Measurements from ENCODE around the gene PLD1.

Gene PLD1

GRCh38 chr3:171602072-171602471 is 208.2 kb downstream of the PLD1 start:
- no peak for DNase-seq (ENCODE audit: low read depth)
- H3K4me3 ChIP-seq (ENCODE audit: low read depth, low read length), result no peak overlapping the region
- TF ChIP-seq CTCF (IDR thresholded peaks at IDR 0.05; ENCODE audit: low read depth, low read length) (no peak), MAX (IDR thresholded peaks at IDR 0.05; ENCODE audit: low read depth, low read length) (no peak), POLR2A (IDR thresholded peaks at IDR 0.05; ENCODE audit: extremely low read depth, insufficient read length) (no peak), MYC (IDR thresholded peaks at IDR 0.05; ENCODE audit: low read depth, low read length) (no peak)

- no peak for DNase-seq (ENCODE audit: low read depth)
- H3K4me3 ChIP-seq (ENCODE audit: low read depth, low read length), result no peak overlapping the region
- TF ChIP-seq MAX (IDR thresholded peaks at IDR 0.05; ENCODE audit: low read depth, low read length) (no peak), MYC (IDR thresholded peaks at IDR 0.05; ENCODE audit: low read depth, low read length) (no peak), POLR2A (IDR thresholded peaks at IDR 0.05; ENCODE audit: extremely low read depth, insufficient read length) (no peak), CTCF (IDR thresholded peaks at IDR 0.05; ENCODE audit: low read depth, low read length) (no peak)
These were observed 210.3 kb downstream of the PLD1 start for GRCh38 chr3:171600030-171600429.

- no peak for TF ChIP-seq MAX (IDR thresholded peaks at IDR 0.05; ENCODE audit: low read depth, low read length)
- no peak for TF ChIP-seq POLR2A (IDR thresholded peaks at IDR 0.05; ENCODE audit: extremely low read depth, insufficient read length)
- TF ChIP-seq MYC (IDR thresholded peaks at IDR 0.05; ENCODE audit: low read depth, low read length), result no peak
- TF ChIP-seq CTCF (IDR thresholded peaks at IDR 0.05; ENCODE audit: low read depth, low read length), result no peak
- no peak for DNase-seq (ENCODE audit: low read depth)
- H3K4me3 ChIP-seq (ENCODE audit: low read depth, low read length), result no peak overlapping the region
These were observed 211.3 kb downstream of the PLD1 start for GRCh38 chr3:171598990-171599389.

- no peak for DNase-seq (ENCODE audit: low read depth)
- H3K4me3 ChIP-seq (ENCODE audit: low read depth, low read length), result no peak overlapping the region
- no peak for TF ChIP-seq MYC (IDR thresholded peaks at IDR 0.05; ENCODE audit: low read depth, low read length)
- TF ChIP-seq CTCF (IDR thresholded peaks at IDR 0.05; ENCODE audit: low read depth, low read length), result no peak
- no peak for TF ChIP-seq POLR2A (IDR thresholded peaks at IDR 0.05; ENCODE audit: extremely low read depth, insufficient read length)
- TF ChIP-seq MAX (IDR thresholded peaks at IDR 0.05; ENCODE audit: low read depth, low read length), result no peak
These were observed 217.5 kb downstream of the PLD1 start for GRCh38 chr3:171592786-171593185.

- H3K4me3 ChIP-seq (ENCODE audit: low read depth, low read length), result no peak overlapping the region
- TF ChIP-seq MYC (IDR thresholded peaks at IDR 0.05; ENCODE audit: low read depth, low read length) (no peak), MAX (IDR thresholded peaks at IDR 0.05; ENCODE audit: low read depth, low read length) (no peak), CTCF (IDR thresholded peaks at IDR 0.05; ENCODE audit: low read depth, low read length) (no peak)
These were observed 219.2 kb downstream of the PLD1 start for GRCh38 chr3:171591070-171591469.

GRCh38 chr3:171586274-171586673 is 224.0 kb downstream of the PLD1 start:
- TF ChIP-seq POLR2A (IDR thresholded peaks at IDR 0.05; ENCODE audit: extremely low read depth, insufficient read length) (no peak), CTCF (IDR thresholded peaks at IDR 0.05; ENCODE audit: low read depth, low read length) (no peak), MAX (IDR thresholded peaks at IDR 0.05; ENCODE audit: low read depth, low read length) (no peak), MYC (IDR thresholded peaks at IDR 0.05; ENCODE audit: low read depth, low read length) (no peak)
- H3K4me3 ChIP-seq (ENCODE audit: low read depth, low read length), result no peak overlapping the region
- no peak for DNase-seq (ENCODE audit: low read depth)

More at GRCh38 chr3:171591070-171591469, 219.2 kb downstream of the PLD1 start:
- DNase-seq (ENCODE audit: low read depth), result no peak

Measured in NB4 (cell line).